Activated naive CD4-positive, alpha-beta T cell treated with anti-CD3 and anti-CD28 coated beads for 36 hours (primary cell): ENCODE data around the gene ACAA1. TPM values are rescaled to one million over a fixed set of nuclear protein-coding genes. Genes with fewer than 3 reads are reported as not detected.
A peak's percentile ranks its signal among the peaks of the same experiment; 100 is the strongest.
"Not testable (repeated sequence)": the region's sequence is repeated elsewhere in the genome, so short reads cannot be mapped to it uniquely, and the experiment has no call there.

Experiments
- CTCF ChIA-PET: fragments of 350-600 bp; sonication (Branson Sonifier 250); formaldehyde crosslinking; loops from one replicate; lab custom pipeline; 2021; ENCODE audit warnings: antibody characterized with exemption; lab: Charles Lee
- DNase-seq: peaks from one replicate; pipeline ENCODE4 v3.0.0-alpha.2; 2020
- H3K27ac Mint-ChIP-seq: one replicate; pipeline ENCODE4 v1.8.0; 2021; ENCODE audit warnings: mild to moderate bottlenecking, mixed read lengths
- H3K27me3 Mint-ChIP-seq: one replicate; pipeline ENCODE4 v1.8.0; 2021; ENCODE audit warnings: low read depth, mixed read lengths
- H3K36me3 Mint-ChIP-seq: one replicate; pipeline ENCODE4 v1.8.0; 2021; ENCODE audit warnings: low read depth, mixed read lengths
- H3K4me1 Mint-ChIP-seq: one replicate; pipeline ENCODE4 v1.8.0; 2021; ENCODE audit warnings: low read depth, mixed read lengths
- H3K4me3 Mint-ChIP-seq: one replicate; pipeline ENCODE4 v1.8.0; 2021; ENCODE audit warnings: mild to moderate bottlenecking, moderate library complexity, mixed read lengths
- H3K9me3 Mint-ChIP-seq: one replicate; pipeline ENCODE4 v1.8.0; 2021; ENCODE audit warnings: mixed read lengths
- intact Hi-C: fragments of 100-400 bp; cut with micrococcal nuclease; formaldehyde crosslinking; loops from one replicate; pipeline ENCODE4 v1.15.1; 2023
- total RNA-seq, 2 experiments: library from RNA; stranded (reverse); gene quantifications; one replicate each; pipeline ENCODE4 v1.2.3, GENCODE V29; 2021

Gene ACAA1
- total RNA-seq, 2 experiments from 2014 or later = 57.5 to 58.7 TPM

DNA sequence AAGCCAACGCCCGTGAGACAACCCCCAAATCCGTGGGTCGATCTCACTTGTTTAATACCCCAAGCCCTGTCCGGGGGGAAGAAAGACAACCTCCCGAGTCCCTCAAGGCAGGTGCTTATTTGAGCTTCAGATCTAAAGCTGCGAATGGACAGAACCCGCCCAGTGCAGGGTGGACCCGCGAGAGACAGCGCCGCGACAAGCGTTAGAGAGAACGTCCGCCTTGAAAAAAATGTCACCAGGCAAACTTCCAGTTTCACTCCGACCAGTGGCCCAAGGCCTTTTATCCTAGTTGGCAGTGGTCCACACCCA, 27.7 kb upstream of the ACAA1 start:
- no peak for DNase-seq
- Mint-ChIP-seq H3K36me3 (peaks cover 7% of the 10 kb centered on the region), H3K9me3 (no peaks in the 10 kb centered on the region), H3K27me3 (no peaks in the 10 kb centered on the region), H3K27ac (peak overlapping the region; percentile 99), H3K4me1 (peaks cover 39% of the 10 kb centered on the region), H3K4me3 (peak overlapping the region; percentile 93)
- CTCF ChIA-PET = interaction anchor here (0.7 to 4.0 kb wide), 4 partner anchors 11 to 134 kb away, joined by 3 to 19 read pairs (median 10); no protein-coding TSS in a partner anchor
- intact Hi-C loops = loop anchor here (2.0 kb wide), 2 partner anchors 14 to 46 kb away; no protein-coding TSS in a partner anchor

DNA sequence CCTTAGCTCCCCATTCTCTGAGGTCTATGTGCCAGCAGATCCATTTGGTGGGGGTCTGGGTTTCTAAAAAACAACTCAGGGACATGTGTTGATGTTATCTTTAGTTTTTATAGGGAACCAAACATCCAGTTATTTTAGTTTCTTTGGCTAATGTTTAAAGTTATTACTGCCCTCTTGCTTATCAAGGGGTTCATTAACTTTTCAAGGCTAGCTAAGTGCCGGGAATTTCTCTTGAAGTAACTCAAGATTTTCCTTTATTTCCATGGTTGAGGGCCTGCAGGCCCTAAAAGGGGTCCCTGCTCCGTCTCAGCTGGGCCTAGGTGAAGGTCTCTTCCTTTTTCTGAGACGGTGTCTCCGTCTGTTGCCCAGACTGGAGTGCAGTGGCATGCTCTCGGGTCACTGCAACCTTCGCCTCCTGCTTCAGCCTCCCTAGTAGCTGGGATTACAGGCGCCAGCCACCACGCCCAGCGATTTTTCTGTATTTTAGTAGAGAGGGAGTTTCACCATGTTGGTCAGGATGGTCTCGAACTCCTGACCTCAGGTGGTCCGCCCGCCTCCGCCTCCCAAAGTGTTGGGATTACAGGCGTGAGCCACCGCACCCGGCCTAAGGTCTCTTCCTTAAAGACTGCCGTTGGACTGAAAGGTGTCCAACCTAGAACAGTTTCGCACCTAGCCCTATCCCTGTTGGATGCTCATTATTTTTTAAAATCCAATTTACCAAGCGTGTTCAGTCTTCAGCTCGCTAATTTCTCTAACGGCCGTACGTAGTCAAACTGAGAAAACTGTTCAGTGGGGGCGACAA, 27.1 kb upstream of the ACAA1 start:
- Mint-ChIP-seq H3K27ac (peak overlapping the region; percentile 99), H3K4me1 (peaks cover 33% of the 10 kb centered on the region), H3K36me3 (peaks cover 7% of the 10 kb centered on the region), H3K4me3 (peak overlapping the region; percentile 93), H3K9me3 (no peaks in the 10 kb centered on the region), H3K27me3 (no peaks in the 10 kb centered on the region)
- intact Hi-C loops = loop anchor here (2.0 kb wide), 2 partner anchors 13 to 47 kb away; no protein-coding TSS in a partner anchor
- DNase-seq = no peak
- CTCF ChIA-PET = interaction anchor here (1.0 to 4.0 kb wide), 6 partner anchors 8 to 135 kb away, joined by 3 to 19 read pairs (median 6); no protein-coding TSS in a partner anchor

DNA sequence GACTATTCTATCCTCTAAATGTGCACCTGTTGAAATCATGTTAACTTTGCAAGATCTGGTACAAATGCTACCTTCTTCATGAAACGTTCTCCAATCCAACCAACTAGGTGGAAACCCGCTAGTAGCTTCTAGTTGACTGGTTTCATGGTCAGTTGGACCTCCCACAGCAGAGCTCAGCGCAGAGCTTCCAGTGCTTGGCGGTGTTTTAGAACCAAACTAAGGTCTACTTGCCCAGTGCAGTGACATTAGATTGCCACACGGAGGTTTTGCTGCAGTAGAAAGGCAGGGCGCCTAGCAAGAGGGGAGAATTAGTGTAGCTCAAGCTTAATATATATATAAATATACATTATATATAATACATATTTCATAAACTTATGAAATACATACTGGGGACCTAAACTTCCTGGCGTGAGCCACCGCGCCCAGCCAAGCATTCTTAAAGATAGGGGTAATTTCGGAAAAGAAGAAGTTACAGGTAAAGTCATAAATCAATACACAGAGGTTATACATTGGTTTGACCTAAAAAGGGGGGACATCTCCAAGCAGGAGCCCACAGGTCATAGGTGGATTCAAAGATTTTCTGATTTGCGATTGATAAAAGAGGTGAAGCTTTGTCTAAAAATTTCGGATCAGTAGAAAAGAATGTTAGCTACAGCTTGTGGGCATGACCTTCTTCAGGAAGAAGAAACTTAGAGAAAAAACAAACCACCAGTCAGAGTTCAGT, 26.4 kb upstream of the ACAA1 start:
- H3K27ac Mint-ChIP-seq = peak overlapping the region; percentile 46
- H3K9me3 Mint-ChIP-seq = no peaks in the 10 kb centered on the region
- H3K27me3 Mint-ChIP-seq = no peaks in the 10 kb centered on the region
- H3K4me3 Mint-ChIP-seq = peak overlapping the region; percentile 15
- peaks cover 27% of the 10 kb centered on the region for H3K4me1 Mint-ChIP-seq
- intact Hi-C loops = no loop called here
- CTCF ChIA-PET = interaction anchor here (0.7 to 4.0 kb wide), 8 partner anchors 8 to 198 kb away, joined by 3 to 19 read pairs (median 4); no protein-coding TSS in a partner anchor
- peak; percentile 27 for DNase-seq
- peaks cover 7% of the 10 kb centered on the region for H3K36me3 Mint-ChIP-seq

DNA sequence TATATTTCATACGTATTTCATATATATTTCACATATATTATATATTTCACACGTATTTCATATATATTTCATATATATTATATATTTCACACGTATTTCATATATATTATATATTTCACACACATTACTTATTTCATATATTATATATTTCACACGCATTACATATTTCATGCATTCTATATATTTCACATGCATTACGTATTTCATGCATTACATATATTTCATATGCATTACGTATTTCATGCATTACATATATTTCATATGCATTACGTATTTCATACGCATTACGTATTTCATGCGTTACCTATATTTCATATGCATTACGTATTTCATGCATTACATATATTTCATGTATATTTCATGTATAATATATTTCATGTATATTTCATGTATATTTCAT, 23.8 kb upstream of the ACAA1 start:
- H3K4me1 Mint-ChIP-seq, H3K36me3 Mint-ChIP-seq, intact Hi-C loops, H3K4me3 Mint-ChIP-seq, CTCF ChIA-PET, DNase-seq, H3K9me3 Mint-ChIP-seq, H3K27me3 Mint-ChIP-seq, H3K27ac Mint-ChIP-seq: not testable (repeated sequence)

DNA sequence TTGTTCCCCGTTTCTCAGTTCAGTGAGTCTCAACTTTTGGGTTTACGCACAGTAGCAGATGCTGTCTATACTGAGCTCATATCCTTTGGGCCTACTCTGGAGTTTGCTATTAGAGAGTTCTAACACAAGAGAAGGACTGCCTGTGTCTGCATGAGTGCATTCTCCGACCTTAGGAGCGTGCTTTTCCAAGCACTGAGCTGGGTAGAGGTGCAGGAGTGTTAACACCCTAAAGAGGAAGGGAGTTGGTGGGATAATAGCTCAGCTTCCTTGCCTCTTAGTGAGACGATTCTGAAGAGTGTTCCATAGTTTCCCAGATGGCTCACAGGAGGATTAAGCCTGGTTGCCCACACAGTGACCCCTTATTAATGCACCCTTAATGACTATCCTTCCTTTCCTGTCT, 21.5 kb upstream of the ACAA1 start:
- intact Hi-C loops = no loop called here
- H3K27ac Mint-ChIP-seq = no peak overlapping the region
- no peak for DNase-seq
- H3K4me3 Mint-ChIP-seq = no peak overlapping the region
- no peaks in the 10 kb centered on the region for H3K36me3 Mint-ChIP-seq
- no peaks in the 10 kb centered on the region for H3K9me3 Mint-ChIP-seq
- peaks cover 18% of the 10 kb centered on the region for H3K4me1 Mint-ChIP-seq
- CTCF ChIA-PET = no interaction called here
- H3K27me3 Mint-ChIP-seq = no peaks in the 10 kb centered on the region

DNA sequence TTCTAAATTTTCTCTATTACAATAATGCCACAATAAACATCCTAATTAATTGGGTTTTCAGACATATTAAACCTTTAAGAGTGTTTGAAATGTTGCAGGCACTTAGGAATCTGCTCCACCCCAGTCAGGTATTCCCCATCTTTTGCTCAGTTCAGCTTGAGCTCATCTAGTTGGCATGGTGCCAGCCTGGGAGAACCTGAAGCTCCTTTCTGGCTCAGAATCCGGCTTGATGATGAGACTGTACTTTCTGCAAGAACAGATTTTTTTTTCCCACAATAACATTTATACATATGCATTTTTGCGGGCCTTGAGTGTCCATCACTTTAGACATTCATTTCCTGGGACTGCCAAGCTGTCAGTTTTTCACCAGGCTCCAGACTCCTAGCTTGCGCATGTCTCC, 20.7 kb upstream of the ACAA1 start:
- intact Hi-C loops = no loop called here
- H3K36me3 Mint-ChIP-seq = no peaks in the 10 kb centered on the region
- no peak overlapping the region for H3K27ac Mint-ChIP-seq
- no peak for DNase-seq
- peaks cover 22% of the 10 kb centered on the region for H3K4me1 Mint-ChIP-seq
- no peaks in the 10 kb centered on the region for H3K9me3 Mint-ChIP-seq
- H3K4me3 Mint-ChIP-seq = no peak overlapping the region
- CTCF ChIA-PET = interaction anchor here (0.5 to 0.6 kb wide), 2 partner anchors 66 to 363 kb away, joined by 3 read pairs; no protein-coding TSS in a partner anchor
- H3K27me3 Mint-ChIP-seq = no peaks in the 10 kb centered on the region

DNA sequence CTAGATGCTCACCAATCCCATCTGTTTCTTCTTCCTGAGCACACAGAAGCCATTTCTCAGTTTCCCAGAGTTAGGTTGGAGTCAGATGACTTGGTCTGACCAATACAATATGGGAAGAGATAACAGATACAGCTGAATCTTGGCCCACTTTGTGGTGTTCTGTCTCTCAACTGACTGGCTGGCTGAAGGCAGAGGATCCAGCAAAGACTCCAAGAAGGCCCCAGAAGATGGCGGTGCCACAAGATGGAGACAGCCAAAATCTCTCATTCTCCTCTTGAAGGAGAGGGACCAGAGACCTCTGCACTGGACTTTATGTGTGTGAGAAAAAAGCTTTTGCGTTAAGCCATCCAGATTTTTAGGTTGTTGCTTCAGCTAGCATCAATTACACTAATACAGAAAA, 20.2 kb upstream of the ACAA1 start:
- CTCF ChIA-PET = interaction anchor here (0.6 kb wide), 1 partner anchor 66 kb away, joined by 3 read pairs; no protein-coding TSS in a partner anchor
- Mint-ChIP-seq H3K4me1 (peaks cover 23% of the 10 kb centered on the region), H3K9me3 (no peaks in the 10 kb centered on the region), H3K27ac (no peak overlapping the region), H3K36me3 (no peaks in the 10 kb centered on the region), H3K4me3 (no peak overlapping the region), H3K27me3 (no peaks in the 10 kb centered on the region)
- DNase-seq = no peak
- intact Hi-C loops = no loop called here

DNA sequence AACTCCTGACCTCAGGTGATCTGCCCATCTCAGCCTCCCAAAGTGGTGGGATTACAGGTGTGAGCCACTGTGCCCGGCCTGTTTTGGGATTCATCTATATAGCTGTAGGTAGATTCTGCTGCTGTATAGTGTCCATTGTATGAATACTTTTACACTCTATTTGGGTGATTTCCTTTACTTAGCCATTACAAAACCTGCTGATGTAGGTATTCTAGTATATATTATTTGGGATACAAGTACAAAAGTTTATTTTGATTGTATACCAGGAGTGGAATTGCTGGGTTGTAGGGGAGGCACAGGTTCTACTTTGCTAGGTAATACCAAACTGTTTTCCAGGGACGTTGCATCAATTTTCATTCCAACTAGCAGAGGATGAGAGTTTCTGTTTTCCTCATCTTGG, 18.9 kb upstream of the ACAA1 start:
- Mint-ChIP-seq H3K27me3 (no peaks in the 10 kb centered on the region), H3K4me3 (no peak overlapping the region), H3K27ac (no peak overlapping the region), H3K36me3 (no peaks in the 10 kb centered on the region), H3K4me1 (peaks cover 34% of the 10 kb centered on the region), H3K9me3 (no peaks in the 10 kb centered on the region)
- intact Hi-C loops = no loop called here
- DNase-seq = no peak
- CTCF ChIA-PET = interaction anchor here (3.9 kb wide), 1 partner anchor 8 kb away, joined by 19 read pairs; the partner anchor contains the start of gene OXSR1

DNA sequence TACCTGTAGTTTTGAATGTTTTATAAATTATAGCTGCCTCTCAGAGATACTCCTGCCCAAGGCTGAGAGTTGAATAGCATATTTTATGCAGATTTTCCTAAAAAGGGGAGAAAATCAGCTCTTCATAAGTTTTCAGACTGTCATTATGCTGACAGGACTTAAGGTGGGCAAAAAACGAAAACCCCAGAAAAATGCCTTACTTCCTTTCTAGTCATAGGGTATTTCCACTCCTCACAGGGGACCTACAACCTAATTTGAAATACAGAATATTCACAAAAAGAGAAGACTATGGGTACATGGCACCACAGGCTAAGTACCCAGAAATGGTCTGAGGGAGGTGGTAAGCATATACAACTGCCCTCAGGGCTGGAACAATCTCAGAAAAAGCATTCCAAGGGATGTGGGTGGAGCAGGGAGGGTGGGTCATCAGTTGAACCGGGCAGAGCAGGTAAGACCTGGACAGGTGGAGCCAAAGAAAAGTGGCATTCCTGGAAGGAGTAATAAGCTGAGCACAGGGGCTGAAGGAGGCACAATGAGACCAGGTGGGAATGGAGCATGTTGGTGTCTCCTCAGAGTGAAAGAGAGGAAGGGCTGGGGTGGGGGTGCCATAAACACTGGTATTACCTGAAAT, 17.8 kb upstream of the ACAA1 start:
- Mint-ChIP-seq H3K27ac (no peak overlapping the region), H3K36me3 (no peaks in the 10 kb centered on the region), H3K9me3 (no peaks in the 10 kb centered on the region), H3K4me3 (no peak overlapping the region), H3K4me1 (peaks cover 35% of the 10 kb centered on the region), H3K27me3 (no peaks in the 10 kb centered on the region)
- DNase-seq = no peak
- CTCF ChIA-PET = interaction anchor here (0.6 to 3.9 kb wide), 2 partner anchors 10 to 36 kb away, joined by 3 to 19 read pairs; partner anchors contain the start of gene OXSR1
- intact Hi-C loops = loop anchor here (1.0 kb wide), 2 partner anchors 11 to 17 kb away; partner anchors contain the start of genes ACAA1 and OXSR1

DNA sequence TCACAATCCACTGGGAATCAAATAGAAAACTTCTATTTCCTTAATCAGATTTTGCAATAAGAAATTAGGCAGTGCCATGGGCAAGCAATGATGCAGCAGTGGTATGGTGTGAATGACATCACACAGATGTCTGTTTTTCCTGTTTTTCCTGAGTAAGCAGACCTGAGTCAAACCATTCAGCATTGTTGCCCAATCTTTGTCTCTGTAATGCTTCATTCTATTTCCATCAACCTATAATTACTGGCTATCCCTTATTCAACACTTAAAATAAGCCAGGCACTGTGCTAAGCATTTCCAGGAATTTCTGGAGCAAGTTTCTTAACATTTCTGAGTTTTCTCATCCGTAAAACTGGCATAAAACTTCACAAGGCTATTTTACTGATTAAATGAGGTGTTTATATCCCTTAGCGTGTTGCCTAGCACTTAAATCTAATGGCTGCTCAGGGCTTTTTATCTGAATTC, 17.1 kb upstream of the ACAA1 start:
- Mint-ChIP-seq H3K9me3 (no peaks in the 10 kb centered on the region), H3K4me1 (peaks cover 35% of the 10 kb centered on the region), H3K27me3 (no peaks in the 10 kb centered on the region), H3K27ac (no peak overlapping the region), H3K36me3 (no peaks in the 10 kb centered on the region), H3K4me3 (no peak overlapping the region)
- CTCF ChIA-PET = interaction anchor here (0.6 to 3.9 kb wide), 3 partner anchors 10 to 36 kb away, joined by 3 to 19 read pairs (median 3); partner anchors contain the start of gene OXSR1
- intact Hi-C loops = loop anchor here (1.0 kb wide), 2 partner anchors 11 to 17 kb away; partner anchors contain the start of genes ACAA1 and OXSR1
- no peak for DNase-seq

DNA sequence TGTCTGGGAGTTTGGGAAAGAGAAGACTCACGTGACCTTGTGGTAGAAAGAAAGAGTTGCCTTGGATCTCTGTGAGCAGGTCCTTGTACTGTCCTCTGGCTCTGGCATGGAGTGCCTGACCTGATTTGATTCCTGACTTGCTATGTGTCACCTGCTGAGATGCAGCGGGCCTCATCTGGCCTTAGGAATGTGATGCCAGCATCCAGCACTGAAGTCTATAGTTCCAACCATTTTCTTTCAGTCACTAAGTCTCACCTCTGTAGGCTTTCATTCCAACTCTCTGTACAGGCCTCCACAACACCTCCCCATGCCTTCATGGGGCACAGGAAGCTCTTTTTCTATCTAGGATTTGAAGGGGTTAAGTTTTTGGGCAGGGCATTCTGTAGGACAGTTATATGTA, 16.3 kb upstream of the ACAA1 start:
- H3K4me1 Mint-ChIP-seq = peaks cover 37% of the 10 kb centered on the region
- no peak for DNase-seq
- no peaks in the 10 kb centered on the region for H3K9me3 Mint-ChIP-seq
- H3K4me3 Mint-ChIP-seq = no peak overlapping the region
- intact Hi-C loops = no loop called here
- H3K36me3 Mint-ChIP-seq = no peaks in the 10 kb centered on the region
- H3K27me3 Mint-ChIP-seq = no peaks in the 10 kb centered on the region
- CTCF ChIA-PET = interaction anchor here (0.8 to 3.9 kb wide), 3 partner anchors 11 to 18 kb away, joined by 3 to 19 read pairs (median 4); partner anchors contain the start of gene OXSR1
- H3K27ac Mint-ChIP-seq = no peak overlapping the region
